ENCODE results near the gene HBA1. TPM values are rescaled to one million over a fixed set of nuclear protein-coding genes. Genes with fewer than 3 reads are reported as not detected.

The HBA1 gene
- total and polyA plus RNA-seq, 9 of the 15 experiments (the other 6 are each of a cell fraction or from before 2014, with no cell fraction given) = 128 to 2,388 (median 380) TPM

GRCh38 chr16:181565-182021 lies 5.1 kb downstream of the HBA1 start (continued):
- no peak for TF ChIP-seq FOXM1 (IDR thresholded peaks at IDR 0.05; ENCODE audit: low read depth)
- TF ChIP-seq FOXM1 (CRISPR knock-in tag; IDR thresholded peaks at IDR 0.05; ENCODE audit: low read depth) = no peak
- no peak for TF ChIP-seq PTTG1 (tag; IDR thresholded peaks at IDR 0.05; ENCODE audit: low read depth)
- TF ChIP-seq CHAMP1 (IDR thresholded peaks at IDR 0.05) = no peak
- no peak for TF ChIP-seq ZBTB11 (CRISPR knock-in tag; IDR thresholded peaks at IDR 0.05)
- no peak; a peak in 1 of 4 replicates for TF ChIP-seq MAZ (CRISPR knock-in tag; conservative IDR thresholded peaks at IDR 0.05 in 1 of 2, IDR thresholded peaks at IDR 0.05 in 1 of 2)
- no peak for TF ChIP-seq ZNF77 (CRISPR knock-in tag; IDR thresholded peaks at IDR 0.05)
- TF ChIP-seq MEIS2 (IDR thresholded peaks at IDR 0.05; ENCODE audit: partially characterized antibody) = no peak
- no peak for TF ChIP-seq FOXK1 (CRISPR knock-in tag; IDR thresholded peaks at IDR 0.05; ENCODE audit: borderline replicate concordance)
- TF ChIP-seq ARID1B (IDR thresholded peaks at IDR 0.05) = no peak
- TF ChIP-seq CTBP1 (IDR thresholded peaks at IDR 0.05; ENCODE audit: borderline replicate concordance) = 0 out of 2 replicates have a peak, but pooled peaks have one; percentile 3
- TF ChIP-seq REST (IDR thresholded peaks at IDR 0.05; ENCODE audit: borderline replicate concordance) = peak; percentile 89; the same call in 1 of the 2 replicates
- no peak; the same call in none of the 2 replicates for TF ChIP-seq REST (CRISPR knock-in tag; IDR thresholded peaks at IDR 0.05; ENCODE audit: low read depth)
- no peak for TF ChIP-seq ZFPM2 (CRISPR knock-in tag; IDR thresholded peaks at IDR 0.05)
